Endodermal cell (in vitro differentiated cells): ENCODE measurements around the gene DBNL. TPM values are rescaled to one million over a fixed set of nuclear protein-coding genes. Genes with fewer than 3 reads are reported as not detected.
A peak's percentile ranks its signal among the peaks of the same experiment; 100 is the strongest.
"Not testable (repeated sequence)": the region's sequence is repeated elsewhere in the genome, so short reads cannot be mapped to it uniquely, and the experiment has no call there.

Source experiments
- DNase-seq: peaks from one replicate; pipeline ENCODE4 v3.0.0-alpha.2; 2017
- H3K27ac ChIP-seq: 2 replicates; pipeline ENCODE4 v1.5.1; 2013; ENCODE audit warnings: mild to moderate bottlenecking, low read depth, low read length, moderate library complexity
- H3K27me3 ChIP-seq: 2 replicates; pipeline ENCODE4 v1.6.1; 2013; ENCODE audit warnings: mild to moderate bottlenecking, low read length, moderate library complexity; ENCODE audit not compliant: insufficient read depth, control insufficient read depth, poor library complexity, severe bottlenecking
- H3K36me3 ChIP-seq: 2 replicates; pipeline ENCODE4 v1.7.0; 2013; ENCODE audit warnings: mild to moderate bottlenecking, low read length, moderate library complexity; ENCODE audit not compliant: control insufficient read depth, insufficient read depth
- H3K4me1 ChIP-seq: one replicate; pipeline ENCODE4 v1.7.0; 2013; ENCODE audit warnings: low read length; ENCODE audit not compliant: control insufficient read depth, insufficient read depth
- H3K4me3 ChIP-seq: 2 replicates; pipeline ENCODE4 v1.5.1; 2013; ENCODE audit warnings: mild to moderate bottlenecking, low read length, moderate library complexity
- H3K9ac ChIP-seq: 2 replicates; pipeline ENCODE4 v1.6.1; 2013; ENCODE audit warnings: mild to moderate bottlenecking, low read length, moderate library complexity; ENCODE audit not compliant: poor library complexity, severe bottlenecking; ENCODE audit errors: extremely low read depth
- H3K9me3 ChIP-seq: 2 replicates; pipeline ENCODE4 v1.6.1; 2013; ENCODE audit warnings: mild to moderate bottlenecking, low read length, moderate library complexity; ENCODE audit not compliant: control insufficient read depth
- H3K27ac Mint-ChIP-seq: 2 replicates; pipeline ENCODE4 v1.8.0; 2020; ENCODE audit warnings: mixed read lengths
- H3K27me3 Mint-ChIP-seq: 2 replicates; pipeline ENCODE4 v1.8.0; 2021; ENCODE audit warnings: mild to moderate bottlenecking, mixed read lengths; ENCODE audit not compliant: insufficient read depth
- H3K36me3 Mint-ChIP-seq: 2 replicates; pipeline ENCODE4 v1.8.0; 2020; ENCODE audit warnings: low read depth, mixed read lengths
- H3K4me1 Mint-ChIP-seq: 2 replicates; pipeline ENCODE4 v1.8.0; 2020; ENCODE audit warnings: mixed read lengths
- H3K4me3 Mint-ChIP-seq: 2 replicates; pipeline ENCODE4 v1.8.0; 2020; ENCODE audit warnings: mild to moderate bottlenecking, moderate library complexity, mixed read lengths
- H3K9me3 Mint-ChIP-seq: 2 replicates; pipeline ENCODE4 v1.8.0; 2020; ENCODE audit warnings: mild to moderate bottlenecking, mixed read lengths
- WGBS, 2 experiments: methylation state at CpG; one replicate each; pipeline versions ENCODE4 v1.1.5 to v1.1.7; 2013; ENCODE audit warnings: missing lambda C conversion rate in 2 of 2, mixed read lengths in 1 of 2; ENCODE audit not compliant: insufficient coverage in 1 of 2, insufficient read length in 1 of 2; 5-methylcytosine and 5-hydroxymethylcytosine counted together
- total RNA-seq, 2 donors: library from RNA; stranded (reverse); fragmentation: NEBNext Ultra II Directional in 1 of 2; extraction: Animal tissue kit (Norgen Biotek cat#: 25700) in 1 of 2; gene quantifications; 2 replicates in 1 of 2; 3 replicates in 1 of 2; pipeline ENCODE4 v1.2.1, GENCODE V29; 2021
- TF ChIP-seq, protein P1 (sequence below): fragments of 200-600 bp; sonication (generic); conservative IDR thresholded peaks from 2 replicates; pipeline ENCODE4 v1.5.0; 2021; ENCODE audit warnings: antibody characterized with exemption, mild to moderate bottlenecking

The DBNL gene
- total RNA-seq, 2 donors from 2014 or later, result 47.0 to 50.9 TPM

DNA sequence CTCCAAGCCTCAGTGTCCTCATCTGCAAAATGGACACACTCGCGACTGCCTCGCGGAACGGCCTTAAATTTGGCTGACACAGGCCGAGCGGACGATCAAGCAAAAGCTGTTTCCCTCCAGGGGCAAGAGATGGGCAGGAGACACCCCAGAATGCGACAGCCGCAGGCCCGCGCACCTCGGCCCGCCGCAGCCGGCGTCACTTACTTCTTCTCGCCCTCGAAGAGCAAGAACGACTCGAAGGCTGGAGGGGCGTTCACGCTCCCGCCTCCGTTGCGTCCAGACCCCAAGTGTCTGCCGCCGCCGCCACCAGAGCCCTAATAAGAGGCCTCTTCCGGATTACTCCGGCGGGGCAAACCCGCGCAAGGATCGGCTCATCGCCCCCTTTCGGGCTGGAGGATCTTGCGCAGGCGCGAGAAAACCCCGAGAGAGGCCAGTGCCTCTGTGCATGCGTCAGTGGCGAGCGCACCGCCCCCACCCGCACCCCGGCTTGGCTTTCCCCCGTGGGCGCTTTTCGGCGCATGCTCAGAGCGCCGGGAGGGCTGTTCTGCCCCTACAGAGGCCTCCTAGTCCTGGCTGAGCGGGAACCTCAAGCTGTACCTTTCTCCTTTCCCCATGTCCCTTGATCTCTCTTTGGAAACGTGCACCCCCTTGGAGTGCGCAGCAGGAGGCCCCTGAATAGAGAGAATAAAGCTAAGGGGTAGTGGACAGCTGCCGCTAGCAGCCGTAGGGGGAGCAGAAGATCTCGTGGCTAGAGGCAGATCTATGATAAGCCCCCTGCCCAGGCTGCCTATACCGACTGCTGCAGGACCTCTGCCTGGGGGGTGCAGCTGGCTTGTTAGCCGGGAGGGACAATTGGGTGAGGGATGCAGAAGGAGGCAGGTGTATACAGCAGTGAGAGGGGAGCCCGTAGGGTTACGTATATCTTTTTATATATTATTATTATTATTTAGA is 25.4 kb upstream of the DBNL start:
- H3K4me1 Mint-ChIP-seq, H3K4me1 ChIP-seq, H3K27me3 Mint-ChIP-seq, H3K36me3 Mint-ChIP-seq, H3K36me3 ChIP-seq, H3K9me3 Mint-ChIP-seq, H3K27me3 ChIP-seq, H3K9me3 ChIP-seq: not testable (repeated sequence)
- peak; percentile 98 for DNase-seq
- Mint-ChIP-seq H3K27ac (peak overlapping the region; percentile 91), H3K4me3 (peak overlapping the region; percentile 89)
- WGBS, 2 experiments, result 1 to 2% methylated on average over 9 to 58 of the region's 63 CpGs
- Histone ChIP-seq H3K27ac (peak overlapping the region; percentile 66), H3K4me3 (peak overlapping the region; percentile 84), H3K9ac (peak overlapping the region; percentile 72)
- TF ChIP-seq, protein P1, sequence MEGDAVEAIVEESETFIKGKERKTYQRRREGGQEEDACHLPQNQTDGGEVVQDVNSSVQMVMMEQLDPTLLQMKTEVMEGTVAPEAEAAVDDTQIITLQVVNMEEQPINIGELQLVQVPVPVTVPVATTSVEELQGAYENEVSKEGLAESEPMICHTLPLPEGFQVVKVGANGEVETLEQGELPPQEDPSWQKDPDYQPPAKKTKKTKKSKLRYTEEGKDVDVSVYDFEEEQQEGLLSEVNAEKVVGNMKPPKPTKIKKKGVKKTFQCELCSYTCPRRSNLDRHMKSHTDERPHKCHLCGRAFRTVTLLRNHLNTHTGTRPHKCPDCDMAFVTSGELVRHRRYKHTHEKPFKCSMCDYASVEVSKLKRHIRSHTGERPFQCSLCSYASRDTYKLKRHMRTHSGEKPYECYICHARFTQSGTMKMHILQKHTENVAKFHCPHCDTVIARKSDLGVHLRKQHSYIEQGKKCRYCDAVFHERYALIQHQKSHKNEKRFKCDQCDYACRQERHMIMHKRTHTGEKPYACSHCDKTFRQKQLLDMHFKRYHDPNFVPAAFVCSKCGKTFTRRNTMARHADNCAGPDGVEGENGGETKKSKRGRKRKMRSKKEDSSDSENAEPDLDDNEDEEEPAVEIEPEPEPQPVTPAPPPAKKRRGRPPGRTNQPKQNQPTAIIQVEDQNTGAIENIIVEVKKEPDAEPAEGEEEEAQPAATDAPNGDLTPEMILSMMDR, result peak; percentile 82

DNA sequence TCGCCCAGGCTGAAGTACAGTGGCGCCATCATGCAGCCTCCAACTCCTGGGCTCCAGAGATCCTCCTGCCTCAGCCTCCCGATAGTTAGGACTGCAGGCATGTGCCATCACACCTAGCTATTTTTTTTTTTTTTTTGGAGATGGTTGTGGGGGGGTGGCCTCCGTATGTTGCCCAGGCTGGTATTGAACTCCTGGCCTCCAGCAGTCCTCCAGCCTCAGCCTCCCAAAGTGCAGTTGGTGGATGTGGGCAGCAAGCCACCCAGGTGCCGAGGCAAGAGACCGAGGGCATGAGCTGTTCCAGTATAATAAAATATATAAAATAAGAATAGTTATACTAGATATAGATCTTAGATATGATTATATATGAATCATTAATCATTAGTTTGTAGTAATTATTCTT is 24.7 kb upstream of the DBNL start:
- not testable (repeated sequence) for H3K27me3 ChIP-seq, H3K4me1 Mint-ChIP-seq, H3K9me3 ChIP-seq, H3K4me1 ChIP-seq, H3K36me3 Mint-ChIP-seq, H3K27ac ChIP-seq, H3K9me3 Mint-ChIP-seq, H3K36me3 ChIP-seq, H3K4me3 Mint-ChIP-seq, H3K27ac Mint-ChIP-seq, H3K9ac ChIP-seq, H3K4me3 ChIP-seq, H3K27me3 Mint-ChIP-seq
- DNase-seq, result peak; percentile 26
- 100% methylated on average over 3 of the region's 6 CpGs; no CpG with 5 or more reads in 1 of the 2 experiments for WGBS, 2 experiments

DNA sequence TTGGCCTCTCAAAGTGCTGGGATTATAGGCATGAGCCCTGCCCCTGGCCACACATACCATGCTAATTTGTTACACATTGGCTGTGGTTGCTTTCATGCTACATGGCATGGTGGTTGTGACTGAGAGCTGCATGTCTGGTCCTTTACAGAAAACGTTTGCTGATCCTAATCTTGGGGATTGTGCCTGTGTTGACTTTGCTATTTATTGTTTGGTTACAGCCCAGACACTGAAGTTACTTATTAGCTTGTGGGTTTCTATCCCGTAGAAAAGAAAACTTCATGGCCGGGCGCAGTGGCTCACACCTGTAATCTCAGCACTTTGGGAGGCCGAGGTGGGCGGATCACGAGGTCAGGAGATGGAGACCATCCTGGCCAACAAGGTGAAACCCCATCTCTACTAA is 22.4 kb upstream of the DBNL start:
- not testable (repeated sequence) for H3K9ac ChIP-seq, H3K9me3 Mint-ChIP-seq, H3K4me3 Mint-ChIP-seq, H3K4me1 Mint-ChIP-seq, H3K4me1 ChIP-seq, H3K27me3 Mint-ChIP-seq, H3K27ac ChIP-seq, DNase-seq, H3K36me3 Mint-ChIP-seq, H3K27ac Mint-ChIP-seq, H3K4me3 ChIP-seq, H3K27me3 ChIP-seq, H3K36me3 ChIP-seq, H3K9me3 ChIP-seq
- WGBS, 2 experiments, result 82 to 93% methylated on average over 4 to 6 of the region's 7 CpGs

DNA sequence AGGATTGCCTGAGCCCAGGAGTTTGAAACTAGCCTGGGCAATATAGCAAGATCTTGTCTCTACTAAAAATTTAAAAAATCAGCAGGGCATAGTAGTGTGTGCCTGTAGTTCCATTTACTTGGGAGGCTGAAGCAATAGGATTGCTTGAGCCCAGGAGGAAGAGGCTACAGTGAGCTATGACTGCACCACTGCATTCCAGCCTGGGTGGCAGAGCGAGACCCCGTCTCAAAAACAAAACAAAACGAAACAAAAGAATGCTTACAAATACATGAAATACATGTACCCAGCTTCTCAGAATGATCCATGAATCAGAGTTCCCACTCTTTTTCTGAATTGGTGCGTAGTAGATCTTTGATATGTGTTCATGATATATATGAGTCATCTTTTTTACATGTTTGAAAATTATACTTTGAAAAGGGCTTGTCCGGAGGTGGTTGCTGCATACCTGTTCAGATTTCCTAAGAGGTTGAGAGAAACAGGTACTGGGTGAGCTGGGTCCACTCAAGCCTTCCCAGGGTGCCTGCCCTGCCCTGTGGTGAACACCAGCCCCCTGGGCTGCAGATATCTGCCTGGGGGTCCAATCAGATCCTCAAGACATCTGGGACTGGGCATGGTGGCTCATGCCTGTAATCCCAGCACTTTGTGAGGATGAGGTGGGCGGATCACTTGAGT is 21.6 kb upstream of the DBNL start:
- H3K4me1 ChIP-seq, H3K4me1 Mint-ChIP-seq, H3K36me3 ChIP-seq, H3K9me3 ChIP-seq, H3K27ac Mint-ChIP-seq, H3K27me3 Mint-ChIP-seq, H3K27me3 ChIP-seq, H3K36me3 Mint-ChIP-seq, H3K27ac ChIP-seq, H3K4me3 ChIP-seq, H3K9ac ChIP-seq, H3K4me3 Mint-ChIP-seq, H3K9me3 Mint-ChIP-seq: not testable (repeated sequence)
- 81 to 86% methylated on average over 2 to 4 of the region's 6 CpGs for WGBS, 2 experiments
- DNase-seq, result peak; percentile 16

DNA sequence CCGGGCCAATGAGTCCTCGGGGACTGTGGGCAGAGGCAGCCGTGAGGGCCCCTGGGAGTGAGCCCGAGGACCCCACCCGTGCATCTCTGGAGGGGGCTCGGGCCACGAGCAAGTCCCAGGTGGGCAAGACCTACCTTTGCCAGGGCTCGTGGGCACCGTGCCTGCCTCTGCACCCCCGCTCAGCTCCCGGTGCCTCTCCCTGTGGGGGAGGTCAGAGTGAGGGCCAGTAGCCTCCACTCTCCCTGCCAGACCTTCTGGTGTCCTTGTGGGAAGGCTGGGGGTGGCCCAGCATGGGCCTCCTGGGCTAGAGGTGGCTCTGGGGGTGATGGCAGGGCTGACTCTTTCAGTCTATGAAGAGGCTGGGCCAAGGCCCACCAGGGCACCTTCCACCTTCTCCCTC is 15.1 kb upstream of the DBNL start:
- not testable (repeated sequence) for H3K4me3 ChIP-seq, H3K4me3 Mint-ChIP-seq, H3K36me3 Mint-ChIP-seq, H3K9ac ChIP-seq, H3K27me3 ChIP-seq, H3K4me1 ChIP-seq, H3K27ac ChIP-seq, H3K4me1 Mint-ChIP-seq, H3K36me3 ChIP-seq, H3K9me3 Mint-ChIP-seq, H3K9me3 ChIP-seq, H3K27me3 Mint-ChIP-seq, H3K27ac Mint-ChIP-seq
- DNase-seq, result peak; percentile 16
- WGBS, 2 experiments, result 100% methylated on average over 3 of the region's 11 CpGs; no CpG with 5 or more reads in 1 of the 2 experiments

DNA sequence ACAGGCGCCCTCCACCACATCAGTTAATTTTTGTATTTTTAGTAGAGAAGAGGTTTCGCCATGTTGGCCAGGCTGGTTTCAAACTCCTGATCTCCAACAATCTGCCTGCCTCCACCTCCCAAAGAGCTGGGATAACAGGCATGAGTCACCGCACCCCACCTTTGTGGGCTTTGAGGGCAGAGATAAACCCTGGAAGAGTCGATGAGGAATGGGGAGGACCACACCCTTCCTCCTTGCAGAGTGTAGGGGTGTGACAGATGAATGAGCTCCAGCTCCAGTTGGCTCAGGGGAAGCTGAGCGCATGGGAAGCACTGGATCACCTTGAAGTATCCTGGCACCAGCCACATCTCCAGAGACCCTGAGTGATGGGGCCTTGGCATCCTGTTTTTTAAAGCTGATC is 14.5 kb upstream of the DBNL start:
- H3K9me3 ChIP-seq, H3K4me1 ChIP-seq, H3K4me3 ChIP-seq, H3K9ac ChIP-seq, H3K4me3 Mint-ChIP-seq, H3K27ac ChIP-seq, H3K4me1 Mint-ChIP-seq, H3K36me3 Mint-ChIP-seq, DNase-seq, H3K27me3 Mint-ChIP-seq, H3K36me3 ChIP-seq, H3K9me3 Mint-ChIP-seq, H3K27me3 ChIP-seq, H3K27ac Mint-ChIP-seq: not testable (repeated sequence)
- no CpG with 5 or more reads among the region's 5 CpGs for WGBS, 2 experiments
